HCT116 (cell line): ENCODE data around the gene ADAMTS1. TPM values are rescaled to one million over a fixed set of nuclear protein-coding genes. Genes with fewer than 3 reads are reported as not detected.

ENCODE experiments used
- ATAC-seq: fragments of 200-7000 bp; cut with Tn5 transposase; 2 replicates; pipeline ENCODE4 v1.9.1; 2020; ENCODE audit warnings: mild to moderate bottlenecking, moderate library complexity
- BruUV-seq: library from RNA; stranded (reverse); fragments of 400-500 nt; replicated peaks from 2 replicates; lab custom pipeline; 2021; lab: Mats Ljungman, UMichigan
- CTCF ChIA-PET: fragments of 300-600 bp; sonication (Branson Sonifier 250); formaldehyde crosslinking; loops from one replicate; lab custom pipeline; 2021; ENCODE audit warnings: antibody characterized with exemption; lab: Charles Lee
- POLR2A ChIA-PET: fragments of 300-600, 350-600 bp; sonication (Branson Sonifier 250); formaldehyde crosslinking; loops from one replicate; lab custom pipeline; 2021; ENCODE audit warnings: antibody characterized with exemption; lab: Charles Lee
- RAD21 ChIA-PET, 2 experiments: fragments of 300-600 bp; sonication (Branson Sonifier 250); formaldehyde crosslinking; loops; one replicate each; lab custom pipeline; 2023; ENCODE audit warnings: low total read pairs in 2 of 2; ENCODE audit not compliant: uncharacterized antibody in 2 of 2, unreplicated experiment in 2 of 2, low non-redundant PET in 1 of 2; lab: Charles Lee
- DNase-seq: peaks from one replicate; pipeline ENCODE4 v3.0.0-alpha.2; 2010; ENCODE audit warnings: low read depth, low spot score
- H2AFZ ChIP-seq: fragments of 200-600 bp; shearing (Covaris generic), sonication (generic); 2 replicates; pipeline ENCODE4 v1.6.1; 2017; ENCODE audit warnings: low read depth, mixed run types, mixed read lengths, antibody characterized with exemption, low read length; ENCODE audit not compliant: poor library complexity, severe bottlenecking
- H3K27ac ChIP-seq: 2 replicates; pipeline ENCODE4 v1.5.1; 2012; ENCODE audit warnings: low read depth, low read length
- H3K27me3 ChIP-seq: fragments of 200-600 bp; sonication (generic); 2 replicates; pipeline ENCODE4 v1.6.1; 2016; ENCODE audit warnings: mixed run types, low read length, mixed read lengths; ENCODE audit not compliant: insufficient read depth
- H3K36me3 ChIP-seq, 2 experiments: fragments of 200-500 bp in 1 of 2; fragments of 200-600 bp in 1 of 2; sonication (Bioruptor generic) in 1 of 2; sonication (generic) in 1 of 2; 2 replicates each; pipeline versions ENCODE4 v1.5.1 to v1.6.1; 2014 to 2016; ENCODE audit warnings: low read length in 2 of 2, inconsistent platforms in 1 of 2, mixed read lengths in 1 of 2, mixed run types in 1 of 2; ENCODE audit not compliant: insufficient read depth in 2 of 2, control insufficient read depth in 1 of 2
- H3K4me1 ChIP-seq, 2 experiments: fragments of 200-600 bp in 1 of 2; sonication (generic) in 1 of 2; 2 replicates each; pipeline versions ENCODE4 v1.5.1 to v1.6.1; 2012 to 2017; ENCODE audit warnings: low read length in 2 of 2, inconsistent platforms in 1 of 2, mild to moderate bottlenecking in 1 of 2, mixed read lengths in 1 of 2, mixed run types in 1 of 2, moderate library complexity in 1 of 2; ENCODE audit not compliant: insufficient read depth in 2 of 2, control insufficient read depth in 1 of 2
- H3K4me2 ChIP-seq: fragments of 200-600 bp; sonication (generic); 2 replicates; pipeline ENCODE4 v1.6.1; 2017; ENCODE audit warnings: mixed run types, low read length, mixed read lengths
- H3K4me3 ChIP-seq, 2 experiments: fragments of 200-600 bp in 1 of 2; sonication (generic) in 1 of 2; replicated peaks in 1 of 2; 2 replicates each; pipeline ENCODE4 v1.5.1; 2011 to 2016; ENCODE audit warnings: low read length in 2 of 2, control low read depth in 1 of 2, low read depth in 1 of 2, mild to moderate bottlenecking in 1 of 2, mixed read lengths in 1 of 2, mixed run types in 1 of 2
- H3K79me2 ChIP-seq: fragments of 200-600 bp; sonication (generic); 2 replicates; pipeline ENCODE4 v1.6.1; 2017; ENCODE audit warnings: mild to moderate bottlenecking, mixed run types, low read length, moderate library complexity, mixed read lengths; ENCODE audit not compliant: insufficient read depth
- H3K9ac ChIP-seq: fragments of 200-600 bp; sonication (generic); 2 replicates; pipeline ENCODE4 v1.6.1; 2016; ENCODE audit warnings: low read length, mixed read lengths
- H3K9me2 ChIP-seq: fragments of 200-600 bp; sonication (generic), shearing (Covaris generic); 2 replicates; pipeline ENCODE4 v1.6.1; 2017; ENCODE audit warnings: mixed run types, mild to moderate bottlenecking, moderate library complexity; ENCODE audit not compliant: insufficient read depth
- H3K9me3 ChIP-seq, 2 experiments: fragments of 200-500 bp in 1 of 2; fragments of 200-600 bp in 1 of 2; sonication (Bioruptor generic) in 1 of 2; sonication (generic) in 1 of 2; 2 replicates each; pipeline ENCODE4 v1.6.1; 2014 to 2017; ENCODE audit warnings: low read length in 2 of 2, mixed read lengths in 2 of 2, inconsistent platforms in 1 of 2, low read depth in 1 of 2, mild to moderate bottlenecking in 1 of 2, mixed run types in 1 of 2, moderate library complexity in 1 of 2; ENCODE audit not compliant: control insufficient read depth in 1 of 2, insufficient read depth in 1 of 2
- H4K20me1 ChIP-seq: fragments of 200-600 bp; sonication (generic), shearing (Covaris generic); 2 replicates; pipeline ENCODE4 v1.6.1; 2017; ENCODE audit warnings: mixed run types, mild to moderate bottlenecking, moderate library complexity; ENCODE audit not compliant: insufficient read depth
- CTCF ChIP-seq, 3 experiments: fragments of 200-600 bp in 1 of 3; sonication (generic) in 1 of 3; IDR thresholded peaks in 2 of 3; conservative IDR thresholded peaks in 1 of 3; 2 replicates each; pipeline ENCODE4 v1.5.1; 2012 to 2017; ENCODE audit warnings: low read depth in 2 of 3, low read length in 2 of 3, antibody characterized with exemption in 1 of 3, borderline replicate concordance in 1 of 3, control low read depth in 1 of 3, mild to moderate bottlenecking in 1 of 3, mixed read lengths in 1 of 3, mixed run types in 1 of 3, moderate library complexity in 1 of 3; ENCODE audit not compliant: insufficient read depth in 1 of 3
- EGR1 ChIP-seq: IDR thresholded peaks from 2 replicates; pipeline ENCODE4 v1.6.1; 2012; ENCODE audit warnings: low read depth
- EZH2 ChIP-seq: fragments of 200-600 bp; sonication (generic); IDR thresholded peaks from 2 replicates; pipeline ENCODE4 v1.6.1; 2017; ENCODE audit warnings: antibody characterized with exemption, mixed run types
- EZH2phosphoT487 ChIP-seq: fragments of 200-600 bp; IDR thresholded peaks from 2 replicates; pipeline ENCODE4 v1.6.1; 2018; ENCODE audit warnings: antibody characterized with exemption, borderline replicate concordance
- FOSL1 ChIP-seq: IDR thresholded peaks from 2 replicates; pipeline ENCODE4 v1.6.1; 2012; ENCODE audit warnings: low read depth
- POLR2A ChIP-seq: IDR thresholded peaks from 2 replicates; pipeline ENCODE4 v1.7.0; 2011; ENCODE audit warnings: borderline replicate concordance; ENCODE audit not compliant: insufficient read depth, insufficient read length; ENCODE audit errors: extremely low read depth
- RAD21 ChIP-seq: IDR thresholded peaks from 2 replicates; pipeline ENCODE4 v1.6.1; 2012; ENCODE audit warnings: low read depth, mild to moderate bottlenecking
- SIN3A ChIP-seq: IDR thresholded peaks from 2 replicates; pipeline ENCODE4 v1.6.1; 2012; ENCODE audit warnings: low read depth
- SP1 ChIP-seq: IDR thresholded peaks from 2 replicates; pipeline ENCODE4 v1.6.1; 2012; ENCODE audit warnings: low read depth
- SRF ChIP-seq: IDR thresholded peaks from 2 replicates; pipeline ENCODE4 v1.6.1; 2012; ENCODE audit warnings: low read depth
- YY1 ChIP-seq: IDR thresholded peaks from 2 replicates; pipeline ENCODE4 v1.6.1; 2011; ENCODE audit warnings: low read length, low read depth, moderate library complexity, mild to moderate bottlenecking; ENCODE audit not compliant: insufficient replicate concordance; ENCODE audit errors: extremely low read depth
- ZFX ChIP-seq: fragments of 450-650 bp; IDR thresholded peaks from 2 replicates; pipeline ENCODE4 v1.6.1; 2017
- ZNF274 ChIP-seq: fragments of 200-500 bp; sonication (Bioruptor generic); IDR thresholded peaks from 2 replicates; pipeline ENCODE4 v1.6.1; 2014; ENCODE audit warnings: mild to moderate bottlenecking, low read depth, low read length, inconsistent platforms
- intact Hi-C: fragments of 100-400 bp; cut with micrococcal nuclease; formaldehyde crosslinking; loops from 2 replicates; pipeline ENCODE4 v1.10.0; 2022
- total RNA-seq: library from RNA; stranded (reverse); gene quantifications from one replicate; pipeline ENCODE4 v1.2.1, GENCODE V29; 2021; ENCODE audit not compliant: unreplicated experiment
- TF ChIP-seq, protein P1 (sequence below): IDR thresholded peaks from 2 replicates; pipeline ENCODE4 v1.6.1; 2011; ENCODE audit warnings: mild to moderate bottlenecking, low read length, moderate library complexity; ENCODE audit not compliant: insufficient replicate concordance; ENCODE audit errors: extremely low read depth
- TF ChIP-seq, protein P2 (sequence below): IDR thresholded peaks from 2 replicates; pipeline ENCODE4 v1.6.1; 2012; ENCODE audit warnings: low read depth

Gene ADAMTS1
- total RNA-seq, 1 experiment from 2014 or later, result 0.98 TPM

GRCh38 chr21:26833460-26833939 is 11.7 kb downstream of the ADAMTS1 start:
- H3K79me2 ChIP-seq, result no peaks in the 10 kb centered on the region
- ChIA-PET POLR2A (no interaction called here), RAD21 (no interaction called here), CTCF (no interaction called here)
- no peaks in the 10 kb centered on the region for H3K4me1 ChIP-seq
- no peaks in the 10 kb centered on the region for H3K27me3 ChIP-seq
- ATAC-seq (no peak), DNase-seq (no peak)
- peaks cover 14 to 35% of the 10 kb centered on the region in 2 experiments; a peak in 2 of 4 replicates for H3K9me3 ChIP-seq
- no peak overlapping the region for H3K27ac ChIP-seq
- BruUV-seq, result no TSS peak
- H3K4me3 ChIP-seq, result no peak overlapping the region
- no peak overlapping the region for H3K9ac ChIP-seq
- TF ChIP-seq EZH2phosphoT487, result no peak
- TF ChIP-seq, protein P1, sequence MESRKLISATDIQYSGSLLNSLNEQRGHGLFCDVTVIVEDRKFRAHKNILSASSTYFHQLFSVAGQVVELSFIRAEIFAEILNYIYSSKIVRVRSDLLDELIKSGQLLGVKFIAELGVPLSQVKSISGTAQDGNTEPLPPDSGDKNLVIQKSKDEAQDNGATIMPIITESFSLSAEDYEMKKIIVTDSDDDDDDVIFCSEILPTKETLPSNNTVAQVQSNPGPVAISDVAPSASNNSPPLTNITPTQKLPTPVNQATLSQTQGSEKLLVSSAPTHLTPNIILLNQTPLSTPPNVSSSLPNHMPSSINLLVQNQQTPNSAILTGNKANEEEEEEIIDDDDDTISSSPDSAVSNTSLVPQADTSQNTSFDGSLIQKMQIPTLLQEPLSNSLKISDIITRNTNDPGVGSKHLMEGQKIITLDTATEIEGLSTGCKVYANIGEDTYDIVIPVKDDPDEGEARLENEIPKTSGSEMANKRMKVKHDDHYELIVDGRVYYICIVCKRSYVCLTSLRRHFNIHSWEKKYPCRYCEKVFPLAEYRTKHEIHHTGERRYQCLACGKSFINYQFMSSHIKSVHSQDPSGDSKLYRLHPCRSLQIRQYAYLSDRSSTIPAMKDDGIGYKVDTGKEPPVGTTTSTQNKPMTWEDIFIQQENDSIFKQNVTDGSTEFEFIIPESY, result no peak
- no peak for TF ChIP-seq SRF
- TF ChIP-seq, protein P2, sequence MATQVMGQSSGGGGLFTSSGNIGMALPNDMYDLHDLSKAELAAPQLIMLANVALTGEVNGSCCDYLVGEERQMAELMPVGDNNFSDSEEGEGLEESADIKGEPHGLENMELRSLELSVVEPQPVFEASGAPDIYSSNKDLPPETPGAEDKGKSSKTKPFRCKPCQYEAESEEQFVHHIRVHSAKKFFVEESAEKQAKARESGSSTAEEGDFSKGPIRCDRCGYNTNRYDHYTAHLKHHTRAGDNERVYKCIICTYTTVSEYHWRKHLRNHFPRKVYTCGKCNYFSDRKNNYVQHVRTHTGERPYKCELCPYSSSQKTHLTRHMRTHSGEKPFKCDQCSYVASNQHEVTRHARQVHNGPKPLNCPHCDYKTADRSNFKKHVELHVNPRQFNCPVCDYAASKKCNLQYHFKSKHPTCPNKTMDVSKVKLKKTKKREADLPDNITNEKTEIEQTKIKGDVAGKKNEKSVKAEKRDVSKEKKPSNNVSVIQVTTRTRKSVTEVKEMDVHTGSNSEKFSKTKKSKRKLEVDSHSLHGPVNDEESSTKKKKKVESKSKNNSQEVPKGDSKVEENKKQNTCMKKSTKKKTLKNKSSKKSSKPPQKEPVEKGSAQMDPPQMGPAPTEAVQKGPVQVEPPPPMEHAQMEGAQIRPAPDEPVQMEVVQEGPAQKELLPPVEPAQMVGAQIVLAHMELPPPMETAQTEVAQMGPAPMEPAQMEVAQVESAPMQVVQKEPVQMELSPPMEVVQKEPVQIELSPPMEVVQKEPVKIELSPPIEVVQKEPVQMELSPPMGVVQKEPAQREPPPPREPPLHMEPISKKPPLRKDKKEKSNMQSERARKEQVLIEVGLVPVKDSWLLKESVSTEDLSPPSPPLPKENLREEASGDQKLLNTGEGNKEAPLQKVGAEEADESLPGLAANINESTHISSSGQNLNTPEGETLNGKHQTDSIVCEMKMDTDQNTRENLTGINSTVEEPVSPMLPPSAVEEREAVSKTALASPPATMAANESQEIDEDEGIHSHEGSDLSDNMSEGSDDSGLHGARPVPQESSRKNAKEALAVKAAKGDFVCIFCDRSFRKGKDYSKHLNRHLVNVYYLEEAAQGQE, result no peak
- TF ChIP-seq RAD21, result no peak
- TF ChIP-seq ZNF274, result no peak
- no peak for TF ChIP-seq YY1
- TF ChIP-seq FOSL1, result no peak
- no peak for TF ChIP-seq EGR1
- TF ChIP-seq ZFX, result no peak
- no peak for TF ChIP-seq SIN3A
- no peak for TF ChIP-seq CTCF (IDR thresholded peaks at IDR 0.05 in 2 of 3, conservative IDR thresholded peaks at IDR 0.05 in 1 of 3; ENCODE audit: borderline replicate concordance in 1 of 3, insufficient read depth in 1 of 3, low read depth in 2 of 3, low read length in 2 of 3)
- TF ChIP-seq EZH2, result no peak
- TF ChIP-seq SP1, result no peak
- no peak for TF ChIP-seq POLR2A
- no peaks in the 10 kb centered on the region for H3K9me2 ChIP-seq
- H3K4me2 ChIP-seq, result no peak overlapping the region
- H2AFZ ChIP-seq, result no peak overlapping the region
- intact Hi-C loops, result no loop called here
- no peaks in the 10 kb centered on the region for H3K36me3 ChIP-seq
- H4K20me1 ChIP-seq, result no peaks in the 10 kb centered on the region
